Lower leg skin (tissue), 3 donors: Measurements from ENCODE around the gene PARP9.

Source experiments
- POLR2A ChIP-seq, 2 donors: fragments of 450-650 bp; IDR thresholded peaks; one replicate each; pipeline ENCODE4 v1.6.1; 2016 to 2017; ENCODE audit warnings: antibody characterized with exemption in 2 of 2, mild to moderate bottlenecking in 1 of 2, moderate library complexity in 1 of 2
- TF ChIP-seq, protein P1 (sequence below), 3 donors: fragments of 450-650 bp; IDR thresholded peaks; one replicate each; pipeline ENCODE4 v1.5.1; 2016; ENCODE audit warnings: antibody characterized with exemption in 3 of 3, mild to moderate bottlenecking in 3 of 3, moderate library complexity in 2 of 3

DNA sequence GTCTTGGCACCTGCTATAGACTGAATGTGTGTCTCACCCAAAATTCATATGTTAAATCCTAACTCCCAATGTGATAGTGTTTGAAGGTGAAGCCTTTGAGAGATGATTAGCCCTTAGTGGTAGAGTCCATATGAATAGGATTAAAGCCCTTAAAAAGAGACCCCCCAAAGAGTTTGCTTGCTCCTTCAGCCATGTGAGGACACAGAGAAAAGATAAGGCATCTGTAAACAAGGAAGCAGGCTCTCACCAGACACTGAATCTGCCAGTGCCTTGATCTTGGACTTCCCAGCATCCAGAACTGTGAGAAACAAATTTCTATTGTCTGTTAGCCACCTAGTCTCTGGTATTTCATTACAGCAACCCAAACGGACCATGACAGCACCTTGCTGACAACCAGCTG lies 65.9 kb downstream of the PARP9 start:
- TF ChIP-seq, protein P1, sequence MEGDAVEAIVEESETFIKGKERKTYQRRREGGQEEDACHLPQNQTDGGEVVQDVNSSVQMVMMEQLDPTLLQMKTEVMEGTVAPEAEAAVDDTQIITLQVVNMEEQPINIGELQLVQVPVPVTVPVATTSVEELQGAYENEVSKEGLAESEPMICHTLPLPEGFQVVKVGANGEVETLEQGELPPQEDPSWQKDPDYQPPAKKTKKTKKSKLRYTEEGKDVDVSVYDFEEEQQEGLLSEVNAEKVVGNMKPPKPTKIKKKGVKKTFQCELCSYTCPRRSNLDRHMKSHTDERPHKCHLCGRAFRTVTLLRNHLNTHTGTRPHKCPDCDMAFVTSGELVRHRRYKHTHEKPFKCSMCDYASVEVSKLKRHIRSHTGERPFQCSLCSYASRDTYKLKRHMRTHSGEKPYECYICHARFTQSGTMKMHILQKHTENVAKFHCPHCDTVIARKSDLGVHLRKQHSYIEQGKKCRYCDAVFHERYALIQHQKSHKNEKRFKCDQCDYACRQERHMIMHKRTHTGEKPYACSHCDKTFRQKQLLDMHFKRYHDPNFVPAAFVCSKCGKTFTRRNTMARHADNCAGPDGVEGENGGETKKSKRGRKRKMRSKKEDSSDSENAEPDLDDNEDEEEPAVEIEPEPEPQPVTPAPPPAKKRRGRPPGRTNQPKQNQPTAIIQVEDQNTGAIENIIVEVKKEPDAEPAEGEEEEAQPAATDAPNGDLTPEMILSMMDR (IDR thresholded peaks at IDR 0.05) = no peak
- no peak for TF ChIP-seq POLR2A (IDR thresholded peaks at IDR 0.05)
